GM18499 (cell line): ENCODE measurements around the gene PRPSAP2.
"Not testable (repeated sequence)": the region's sequence is repeated elsewhere in the genome, so short reads cannot be mapped to it uniquely, and the experiment has no call there.

Source experiments
- ATAC-seq: cut with Tn5 transposase; IDR thresholded peaks from one replicate; pipeline ENCODE4 v1.9.1; 2021; ENCODE audit warnings: moderate number of reproducible peaks; ENCODE audit not compliant: insufficient read depth, unreplicated experiment

The PRPSAP2 gene

DNA sequence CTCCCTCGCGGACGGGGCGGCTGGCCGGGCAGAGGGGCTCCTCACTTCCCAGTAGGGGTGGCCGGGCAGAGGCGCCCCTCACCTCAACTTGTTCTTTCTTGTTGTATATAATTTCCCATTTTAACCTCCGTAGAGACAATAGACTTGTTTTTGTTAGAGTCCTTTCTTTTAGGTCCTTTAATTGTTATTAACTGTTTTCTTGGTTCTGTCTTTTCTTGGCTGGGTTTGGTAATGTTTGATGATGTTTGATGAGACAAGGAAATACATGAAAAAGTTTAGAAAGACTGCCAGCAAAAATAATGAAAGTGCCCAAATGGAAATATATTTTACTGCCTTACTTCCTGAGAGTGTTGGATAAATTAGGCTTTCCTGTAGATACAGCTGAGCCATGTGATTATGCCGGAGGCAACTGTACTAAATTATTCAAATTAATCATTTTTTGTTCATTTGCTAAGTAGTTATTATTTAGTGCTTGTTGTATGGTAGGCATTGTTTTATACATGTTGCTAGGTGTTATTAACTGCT lies 30.9 kb downstream of the PRPSAP2 start:
- no peak for ATAC-seq

DNA sequence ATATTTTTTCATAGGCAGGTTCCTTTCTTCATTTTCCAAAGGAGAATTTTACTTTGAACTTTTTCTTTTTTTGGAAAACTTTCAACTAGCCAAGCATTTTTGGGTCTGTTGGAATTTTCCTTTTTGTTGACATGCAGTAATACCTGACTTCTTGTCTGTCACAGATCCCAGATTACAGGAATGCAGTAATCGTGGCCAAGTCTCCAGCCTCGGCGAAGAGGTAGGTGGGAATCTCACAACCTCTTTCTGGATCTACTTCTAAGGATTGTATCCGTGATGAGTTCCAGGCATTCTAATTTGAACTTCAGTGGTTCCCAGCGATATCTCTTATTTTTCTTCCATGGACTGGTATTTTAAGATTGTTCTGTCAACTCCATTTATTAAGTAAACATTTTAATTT lies 31.7 kb downstream of the PRPSAP2 start:
- ATAC-seq: no peak

- no peak for ATAC-seq
These were observed 33.6 kb downstream of the PRPSAP2 start for GRCh38 chr17:18891541-18891940.

DNA sequence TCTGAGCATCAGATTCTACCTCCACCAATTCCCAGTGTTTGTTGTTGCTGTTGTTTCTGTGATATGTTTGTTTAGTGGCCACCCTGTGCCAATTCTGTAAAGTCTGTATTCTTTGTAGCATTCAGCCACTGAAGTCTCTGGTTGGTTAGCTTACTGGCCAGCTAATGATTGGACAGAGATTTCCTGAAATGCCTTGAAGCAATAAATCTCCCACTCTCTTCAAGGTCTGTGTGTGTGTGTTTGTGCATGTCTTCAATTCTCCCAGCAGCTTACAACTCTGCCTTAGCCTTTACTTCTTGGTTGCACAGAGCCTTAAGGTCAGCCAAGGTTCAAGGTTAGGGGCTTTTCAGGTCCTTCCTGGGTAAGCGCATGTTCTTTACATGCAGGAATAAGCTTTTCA lies 38.2 kb downstream of the PRPSAP2 start:
- no peak for ATAC-seq

DNA sequence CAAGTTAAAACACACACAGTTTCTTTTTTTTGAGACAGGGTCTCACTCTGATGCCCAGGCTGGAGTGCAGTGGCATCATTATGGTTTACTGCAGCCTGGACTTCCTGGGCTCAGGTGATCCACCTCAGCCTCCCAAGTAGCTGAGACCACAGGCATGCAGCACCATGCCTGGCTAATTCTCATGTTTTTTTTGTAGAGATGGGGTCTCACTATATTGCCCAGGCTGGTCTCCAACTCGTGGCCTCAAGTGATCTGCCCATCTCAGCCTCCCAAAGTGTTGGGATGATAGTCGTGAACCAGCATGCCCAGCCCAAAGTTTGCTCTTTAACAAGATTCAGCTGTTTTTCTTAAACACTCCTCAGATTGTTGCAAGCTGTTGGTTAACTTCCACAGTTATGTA lies 39.0 kb downstream of the PRPSAP2 start:
- ATAC-seq: no peak

- ATAC-seq: no peak
These were observed 46.6 kb downstream of the PRPSAP2 start for GRCh38 chr17:18904482-18904881.

DNA sequence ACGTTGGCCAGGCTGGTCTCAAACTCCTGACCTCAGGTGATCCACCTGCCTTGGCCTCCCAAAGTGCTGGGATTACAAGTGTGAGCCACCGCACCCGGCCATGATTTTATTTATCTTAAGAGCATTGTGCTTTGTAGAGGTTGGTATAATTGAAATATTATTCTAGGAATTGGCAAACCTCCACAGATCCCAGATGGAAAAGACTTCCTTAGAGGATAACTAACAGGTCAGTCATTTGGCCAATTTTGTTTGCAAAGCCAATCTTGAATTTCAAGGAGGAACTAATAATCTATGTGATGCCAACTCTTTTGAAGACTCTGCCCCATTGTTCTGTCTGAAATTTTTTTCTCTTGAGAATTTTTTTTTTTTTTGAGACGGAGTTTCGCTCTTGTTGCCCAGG lies 47.3 kb downstream of the PRPSAP2 start:
- ATAC-seq: no peak

DNA sequence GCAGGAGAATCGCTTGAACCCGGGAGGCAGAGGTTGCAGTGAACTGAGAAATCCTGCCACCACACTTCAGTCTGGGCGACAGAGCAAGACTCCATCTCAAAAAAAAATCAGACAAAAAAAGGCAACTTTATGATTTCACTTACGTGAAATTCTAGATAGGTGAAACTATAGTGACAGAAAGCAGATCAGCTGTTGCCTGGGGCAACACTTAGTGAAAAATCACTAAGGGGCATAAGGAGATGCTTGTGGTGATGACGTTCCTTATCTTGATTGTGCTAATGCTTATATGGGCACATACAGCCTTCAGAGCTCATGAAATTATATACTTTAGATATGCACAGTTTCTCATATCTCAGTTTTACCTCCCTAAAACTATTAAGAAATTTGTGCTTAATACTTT lies 52.4 kb downstream of the PRPSAP2 start:
- ATAC-seq: no peak

DNA sequence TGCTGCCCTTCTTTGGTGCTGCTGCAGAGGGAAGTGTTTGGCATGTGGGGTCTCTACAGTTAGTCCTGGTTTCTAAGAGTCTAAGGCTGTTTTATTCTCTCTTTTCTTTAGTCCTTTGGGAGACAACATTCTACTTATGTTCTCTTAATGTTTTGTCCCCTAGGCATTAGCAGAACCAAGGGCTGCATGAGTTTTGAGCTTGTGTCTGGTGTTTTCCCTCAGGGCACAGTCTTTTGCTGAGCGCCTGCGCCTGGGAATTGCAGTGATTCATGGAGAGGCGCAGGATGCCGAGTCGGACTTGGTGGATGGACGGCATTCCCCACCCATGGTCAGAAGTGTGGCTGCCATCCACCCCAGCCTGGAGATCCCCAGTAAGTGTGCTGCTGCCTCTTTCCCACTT lies 53.0 kb downstream of the PRPSAP2 start:
- no peak for ATAC-seq

GRCh38 chr17:18916816-18917500 lies 59.0 kb downstream of the PRPSAP2 start:
- ATAC-seq: no peak

- ATAC-seq: no peak
These were observed 59.6 kb downstream of the PRPSAP2 start for GRCh38 chr17:18917506-18918032.

DNA sequence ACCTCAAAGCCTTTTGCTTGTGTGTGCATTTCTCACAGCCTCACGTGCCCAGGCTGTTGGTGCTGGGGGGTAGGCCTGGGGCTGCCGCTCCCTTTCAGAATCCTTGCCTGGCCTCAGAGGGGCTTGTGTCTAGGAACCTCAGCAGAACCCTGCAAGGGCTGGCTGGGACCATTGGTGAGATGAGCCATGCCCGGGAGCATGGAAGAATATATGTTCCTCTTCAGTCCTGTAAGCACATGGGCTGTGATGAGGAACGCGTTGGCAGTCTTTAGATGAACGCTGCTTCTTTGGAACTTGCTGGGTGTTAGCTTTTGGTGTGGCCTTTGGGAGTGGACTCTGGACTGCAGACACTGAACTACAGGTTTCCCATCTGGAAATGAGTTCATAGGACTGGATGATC lies 62.0 kb downstream of the PRPSAP2 start:
- no peak for ATAC-seq

DNA sequence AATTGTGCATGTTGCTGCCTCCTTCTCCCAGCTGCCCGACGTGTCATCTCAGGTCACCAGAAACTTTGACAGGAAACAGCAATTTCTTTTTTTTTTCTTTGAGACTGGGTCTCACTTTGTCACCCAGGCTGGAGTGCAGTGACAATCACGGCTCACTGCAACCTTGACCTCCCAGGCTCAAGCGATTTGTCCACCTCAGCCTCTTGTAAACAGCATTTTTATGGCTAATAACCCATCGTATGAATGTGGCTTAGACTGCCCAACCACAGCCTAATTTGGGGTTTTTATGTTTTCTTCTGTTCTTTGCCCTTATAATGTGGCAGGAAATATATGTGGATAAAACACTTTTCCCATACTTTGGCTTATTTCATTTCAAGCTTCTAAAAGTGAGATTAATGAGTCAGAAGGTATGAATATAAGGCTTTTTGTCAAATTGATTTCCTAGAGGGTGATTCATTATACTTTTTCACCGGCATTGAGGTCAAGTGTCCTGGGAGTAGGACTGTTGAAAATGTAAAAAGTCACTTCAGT lies 63.0 kb downstream of the PRPSAP2 start:
- no peak for ATAC-seq

DNA sequence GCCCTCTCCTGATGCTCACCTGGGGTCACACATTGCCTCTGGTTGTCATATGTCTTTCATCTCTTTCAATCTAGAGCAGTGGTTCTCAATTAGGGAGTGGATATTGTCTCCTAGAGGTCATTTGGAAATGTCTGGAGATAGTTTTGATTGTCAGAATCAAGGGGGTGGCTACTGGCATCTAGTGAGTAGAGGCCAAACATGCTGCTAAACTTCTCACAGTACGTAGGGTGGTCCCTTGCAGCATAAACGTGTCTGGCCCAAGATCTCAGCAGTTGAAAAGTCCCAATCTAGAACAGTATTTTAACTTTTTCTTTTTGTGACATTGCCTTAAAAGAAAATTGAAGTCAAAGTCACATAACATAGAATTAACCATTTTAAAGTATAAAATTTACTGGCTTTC lies 63.6 kb downstream of the PRPSAP2 start:
- no peak for ATAC-seq

DNA sequence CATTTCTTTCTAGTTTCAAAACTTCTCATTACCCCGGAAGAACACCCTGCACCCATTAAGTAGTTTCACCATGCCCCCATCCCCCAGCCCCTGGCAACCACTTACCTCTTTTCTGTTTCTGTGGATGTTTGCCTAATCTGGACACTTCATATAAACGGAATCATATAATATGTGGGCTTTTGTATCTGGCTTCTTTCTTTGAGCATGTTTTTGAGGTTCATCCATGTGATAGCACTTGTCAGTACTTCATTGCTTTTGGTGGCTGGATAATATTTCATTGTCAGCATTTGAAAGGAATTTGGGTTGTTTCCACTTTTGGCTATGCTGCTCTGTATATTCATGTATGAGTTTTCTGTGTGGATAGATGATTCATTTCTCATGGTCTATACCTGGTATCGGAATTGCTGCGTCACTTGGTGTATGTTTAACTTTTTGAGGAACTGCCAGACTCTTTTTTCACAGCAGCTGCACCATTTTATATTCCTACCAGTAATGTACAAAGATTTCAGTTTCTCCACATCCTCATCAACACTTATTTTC lies 64.1 kb downstream of the PRPSAP2 start:
- no peak for ATAC-seq

GRCh38 chr17:18922596-18922995 lies 64.7 kb downstream of the PRPSAP2 start:
- not testable (repeated sequence) for ATAC-seq

GRCh38 chr17:18925187-18925586 lies 67.3 kb downstream of the PRPSAP2 start:
- ATAC-seq: no peak

DNA sequence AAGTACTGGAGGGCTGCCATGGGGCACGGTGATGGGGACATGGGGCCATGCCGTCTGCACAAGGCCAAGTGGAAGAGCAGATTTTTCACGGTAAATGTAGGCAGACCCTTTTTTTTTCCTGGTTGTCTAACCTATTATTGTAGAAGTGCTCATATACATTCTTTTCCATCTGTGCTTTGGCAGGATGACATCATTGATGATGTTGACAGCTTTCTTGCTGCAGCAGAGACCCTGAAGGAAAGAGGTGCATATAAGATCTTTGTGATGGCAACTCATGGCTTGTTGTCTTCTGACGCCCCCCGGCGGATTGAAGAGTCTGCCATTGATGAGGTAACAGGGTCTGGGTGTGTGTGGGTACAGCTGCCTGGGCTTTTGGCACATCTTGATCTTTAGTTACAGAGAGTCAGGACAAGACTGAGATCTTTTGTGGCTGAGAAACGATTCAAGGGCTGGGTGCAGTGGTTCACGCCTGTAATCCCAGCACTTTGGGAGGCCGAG lies 70.7 kb downstream of the PRPSAP2 start:
- no peak for ATAC-seq

DNA sequence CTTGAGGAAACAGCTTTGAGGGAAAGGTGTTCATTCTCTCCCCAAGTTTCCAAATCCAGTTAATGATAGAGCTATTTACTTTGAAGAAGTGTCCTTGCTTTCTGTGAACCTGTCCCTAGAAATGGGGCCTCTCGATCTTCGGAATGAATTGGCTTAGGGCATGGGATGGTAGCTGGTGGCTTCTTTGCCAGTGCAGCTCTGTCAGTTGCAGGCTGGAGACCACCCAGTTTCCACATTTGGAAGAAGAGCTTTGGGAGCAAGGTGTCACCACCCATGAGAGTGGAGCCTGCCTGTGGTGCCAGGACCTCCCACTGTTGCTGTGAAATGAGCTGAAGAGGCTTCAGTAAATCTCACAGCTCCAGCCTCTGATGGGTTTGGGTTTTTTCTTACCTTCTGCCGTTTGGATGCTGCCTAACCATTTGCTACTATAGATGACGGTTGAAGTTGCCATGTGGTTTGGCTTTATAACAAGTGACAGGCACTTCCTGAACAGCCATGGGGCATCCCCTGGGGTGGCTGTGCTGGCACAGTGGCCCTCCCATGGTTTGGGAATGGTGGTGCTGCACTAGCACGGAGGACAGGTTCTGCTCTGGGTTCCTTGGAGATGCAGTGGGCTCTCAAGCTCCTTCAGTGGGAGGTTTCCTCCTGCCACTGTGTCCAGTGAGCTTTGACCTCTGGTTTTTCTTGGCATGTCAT lies 74.6 kb downstream of the PRPSAP2 start:
- ATAC-seq: no peak

GRCh38 chr17:18933102-18934058 lies 75.4 kb downstream of the PRPSAP2 start:
- ATAC-seq: no peak
